Activated naive CD4-positive, alpha-beta T cell treated with anti-CD3 and anti-CD28 coated beads, Interleukin-2, amount 10 ng/mL, durations not matched to agents 7 days and 5 days (primary cell): ENCODE data around the gene ACSS2.

Source experiments
- CTCF ChIA-PET: fragments of 350-600 bp; sonication (Branson Sonifier 250); formaldehyde crosslinking; loops from one replicate; lab custom pipeline; 2021; ENCODE audit warnings: antibody characterized with exemption; lab: Charles Lee
- DNase-seq: peaks from one replicate; pipeline ENCODE4 v3.0.0-alpha.2; 2020
- H3K27ac Mint-ChIP-seq: one replicate; pipeline ENCODE4 v1.8.0; 2021; ENCODE audit warnings: mild to moderate bottlenecking, moderate library complexity, mixed read lengths
- H3K27me3 Mint-ChIP-seq: one replicate; pipeline ENCODE4 v1.8.0; 2021; ENCODE audit warnings: mild to moderate bottlenecking, mixed read lengths
- H3K36me3 Mint-ChIP-seq: one replicate; pipeline ENCODE4 v1.8.0; 2021; ENCODE audit warnings: mixed read lengths
- H3K4me1 Mint-ChIP-seq: one replicate; pipeline ENCODE4 v1.8.0; 2021; ENCODE audit warnings: mixed read lengths
- H3K4me3 Mint-ChIP-seq: one replicate; pipeline ENCODE4 v1.8.0; 2021; ENCODE audit warnings: mild to moderate bottlenecking, moderate library complexity, mixed read lengths
- H3K9me3 Mint-ChIP-seq: one replicate; pipeline ENCODE4 v1.8.0; 2021; ENCODE audit warnings: mixed read lengths

Gene ACSS2

GRCh38 chr20:34931771-34932170, 55.4 kb downstream of the ACSS2 start:
- no peaks in the 10 kb centered on the region for H3K27me3 Mint-ChIP-seq
- H3K27ac Mint-ChIP-seq = no peak overlapping the region
- H3K4me1 Mint-ChIP-seq = peaks cover 2% of the 10 kb centered on the region
- DNase-seq = no peak
- peaks cover 47% of the 10 kb centered on the region for H3K36me3 Mint-ChIP-seq
- CTCF ChIA-PET = no interaction called here
- no peak overlapping the region for H3K4me3 Mint-ChIP-seq
- H3K9me3 Mint-ChIP-seq = no peaks in the 10 kb centered on the region

- DNase-seq = no peak
- Mint-ChIP-seq H3K27me3 (no peaks in the 10 kb centered on the region), H3K4me1 (no peaks in the 10 kb centered on the region), H3K4me3 (no peak overlapping the region), H3K27ac (no peak overlapping the region), H3K9me3 (no peaks in the 10 kb centered on the region), H3K36me3 (peaks cover 49% of the 10 kb centered on the region)
- CTCF ChIA-PET = interaction anchor here (0.5 kb wide), 1 partner anchor 215 kb away, joined by 3 read pairs; no protein-coding TSS in a partner anchor
Observed at GRCh38 chr20:34938466-34939163, 62.2 kb downstream of the ACSS2 start.

- Mint-ChIP-seq H3K27me3 (no peaks in the 10 kb centered on the region), H3K9me3 (no peaks in the 10 kb centered on the region), H3K4me3 (no peak overlapping the region), H3K4me1 (no peaks in the 10 kb centered on the region), H3K27ac (no peak overlapping the region), H3K36me3 (peaks cover 52% of the 10 kb centered on the region)
- no peak for DNase-seq
- CTCF ChIA-PET = interaction anchor here (2.3 kb wide), 1 partner anchor 66 kb away, joined by 12 read pairs; no protein-coding TSS in a partner anchor
Observed at GRCh38 chr20:34940081-34940481, 63.7 kb downstream of the ACSS2 start.

- DNase-seq = no peak
- Mint-ChIP-seq H3K36me3 (peaks cover 56% of the 10 kb centered on the region), H3K27me3 (no peaks in the 10 kb centered on the region), H3K4me1 (no peaks in the 10 kb centered on the region), H3K4me3 (no peak overlapping the region), H3K27ac (no peak overlapping the region), H3K9me3 (no peaks in the 10 kb centered on the region)
- CTCF ChIA-PET = interaction anchor here (1.3 to 2.3 kb wide), 3 partner anchors 16 to 67 kb away, joined by 3 to 12 read pairs (median 3); no protein-coding TSS in a partner anchor
Observed at GRCh38 chr20:34941226-34941625, 64.8 kb downstream of the ACSS2 start.

- no peak overlapping the region for H3K4me3 Mint-ChIP-seq
- H3K27ac Mint-ChIP-seq = no peak overlapping the region
- peaks cover 54% of the 10 kb centered on the region for H3K36me3 Mint-ChIP-seq
- no peak for DNase-seq
- H3K4me1 Mint-ChIP-seq = no peaks in the 10 kb centered on the region
- H3K9me3 Mint-ChIP-seq = no peaks in the 10 kb centered on the region
- CTCF ChIA-PET = interaction anchor here (1.5 to 2.3 kb wide), 2 partner anchors 52 to 68 kb away, joined by 3 to 11 read pairs; no protein-coding TSS in a partner anchor
- no peaks in the 10 kb centered on the region for H3K27me3 Mint-ChIP-seq
Observed at GRCh38 chr20:34942301-34942700, 65.9 kb downstream of the ACSS2 start.

- Mint-ChIP-seq H3K4me1 (no peaks in the 10 kb centered on the region), H3K4me3 (no peak overlapping the region), H3K36me3 (peaks cover 46% of the 10 kb centered on the region), H3K27ac (no peak overlapping the region), H3K9me3 (no peaks in the 10 kb centered on the region), H3K27me3 (no peaks in the 10 kb centered on the region)
- no peak for DNase-seq
- CTCF ChIA-PET = interaction anchor here (1.5 to 2.3 kb wide), 3 partner anchors 15 to 70 kb away, joined by 3 to 11 read pairs (median 5); no protein-coding TSS in a partner anchor
Observed at GRCh38 chr20:34943808-34944567, 67.6 kb downstream of the ACSS2 start.

- Mint-ChIP-seq H3K4me1 (no peaks in the 10 kb centered on the region), H3K36me3 (peaks cover 49% of the 10 kb centered on the region), H3K27ac (no peak overlapping the region), H3K9me3 (no peaks in the 10 kb centered on the region), H3K27me3 (no peaks in the 10 kb centered on the region), H3K4me3 (no peak overlapping the region)
- CTCF ChIA-PET = interaction anchor here (0.6 kb wide), 1 partner anchor 477 kb away, joined by 4 read pairs; no protein-coding TSS in a partner anchor
- DNase-seq = no peak
Observed at GRCh38 chr20:34945315-34946077, 69.1 kb downstream of the ACSS2 start.

GRCh38 chr20:34946661-34947060, 70.2 kb downstream of the ACSS2 start:
- Mint-ChIP-seq H3K27me3 (no peaks in the 10 kb centered on the region), H3K27ac (no peak overlapping the region), H3K4me3 (no peak overlapping the region), H3K9me3 (no peaks in the 10 kb centered on the region), H3K4me1 (no peaks in the 10 kb centered on the region), H3K36me3 (peaks cover 41% of the 10 kb centered on the region)
- DNase-seq = no peak
- CTCF ChIA-PET = interaction anchor here (0.9 kb wide), 1 partner anchor 70 kb away, joined by 3 read pairs; the partner anchor contains the start of gene ACSS2

GRCh38 chr20:34947336-34947735, 70.9 kb downstream of the ACSS2 start:
- CTCF ChIA-PET = interaction anchor here (0.9 kb wide), 1 partner anchor 71 kb away, joined by 3 read pairs; the partner anchor contains the start of gene ACSS2
- Mint-ChIP-seq H3K4me1 (peaks cover 3% of the 10 kb centered on the region), H3K4me3 (no peak overlapping the region), H3K27me3 (no peaks in the 10 kb centered on the region), H3K27ac (no peak overlapping the region), H3K36me3 (peaks cover 38% of the 10 kb centered on the region), H3K9me3 (no peaks in the 10 kb centered on the region)
- no peak for DNase-seq

GRCh38 chr20:34948030-34948429, 71.6 kb downstream of the ACSS2 start:
- H3K4me1 Mint-ChIP-seq = peaks cover 9% of the 10 kb centered on the region
- DNase-seq = no peak
- CTCF ChIA-PET = interaction anchor here (1.1 kb wide), 1 partner anchor 73 kb away, joined by 4 read pairs; no protein-coding TSS in a partner anchor
- H3K9me3 Mint-ChIP-seq = no peaks in the 10 kb centered on the region
- H3K27me3 Mint-ChIP-seq = no peaks in the 10 kb centered on the region
- peaks cover 31% of the 10 kb centered on the region for H3K36me3 Mint-ChIP-seq
- H3K4me3 Mint-ChIP-seq = no peak overlapping the region
- no peak overlapping the region for H3K27ac Mint-ChIP-seq

- Mint-ChIP-seq H3K9me3 (no peaks in the 10 kb centered on the region), H3K36me3 (peaks cover 27% of the 10 kb centered on the region)
- CTCF ChIA-PET = no interaction called here
Observed at GRCh38 chr20:34949120-34949519, 72.7 kb downstream of the ACSS2 start.

GRCh38 chr20:34951252-34951651, 74.8 kb downstream of the ACSS2 start:
- no peak overlapping the region for H3K27ac Mint-ChIP-seq
- CTCF ChIA-PET = interaction anchor here (2.6 kb wide), 1 partner anchor 77 kb away, joined by 13 read pairs; no protein-coding TSS in a partner anchor
- DNase-seq = no peak
- H3K4me3 Mint-ChIP-seq = no peak overlapping the region
- peaks cover 4% of the 10 kb centered on the region for H3K27me3 Mint-ChIP-seq
- peaks cover 26% of the 10 kb centered on the region for H3K36me3 Mint-ChIP-seq
- peaks cover 29% of the 10 kb centered on the region for H3K4me1 Mint-ChIP-seq
- H3K9me3 Mint-ChIP-seq = no peaks in the 10 kb centered on the region

More at GRCh38 chr20:34949120-34949519, 72.7 kb downstream of the ACSS2 start:
- Mint-ChIP-seq H3K4me1 (peaks cover 11% of the 10 kb centered on the region), H3K4me3 (no peak overlapping the region), H3K27ac (no peak overlapping the region), H3K27me3 (no peaks in the 10 kb centered on the region)
- DNase-seq = no peak

- Mint-ChIP-seq H3K27ac (no peak overlapping the region), H3K4me3 (no peak overlapping the region), H3K27me3 (peaks cover 4% of the 10 kb centered on the region), H3K4me1 (peaks cover 33% of the 10 kb centered on the region), H3K9me3 (no peaks in the 10 kb centered on the region), H3K36me3 (peaks cover 25% of the 10 kb centered on the region)
- CTCF ChIA-PET = interaction anchor here (1.3 to 2.6 kb wide), 2 partner anchors 77 to 79 kb away, joined by 3 to 13 read pairs; partner anchors contain the start of gene GGT7
- no peak for DNase-seq
Observed at GRCh38 chr20:34951652-34952051, 75.2 kb downstream of the ACSS2 start.
